ENCODE data around the gene TBC1D5.

The TBC1D5 gene

DNA sequence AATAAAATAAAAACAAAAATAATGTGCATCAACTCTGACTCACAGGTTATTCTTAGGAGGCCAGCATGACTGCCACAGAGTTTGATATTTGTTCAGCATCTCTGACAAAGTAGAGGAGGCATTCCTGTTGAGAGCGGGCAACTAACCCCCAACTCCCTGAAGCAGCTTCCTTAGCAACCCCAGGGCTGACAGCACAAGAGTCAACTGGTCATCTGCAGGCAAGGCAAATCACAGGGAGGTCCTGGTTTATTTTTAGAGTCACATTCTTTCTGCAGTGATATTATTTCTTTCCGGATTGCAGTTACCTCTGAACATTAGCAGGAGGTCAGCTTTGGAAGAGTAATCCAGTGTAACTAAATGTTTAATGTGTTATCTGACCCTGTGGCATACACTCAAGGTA lies 584.7 kb downstream of the TBC1D5 start:
- TF ChIP-seq, protein P1, sequence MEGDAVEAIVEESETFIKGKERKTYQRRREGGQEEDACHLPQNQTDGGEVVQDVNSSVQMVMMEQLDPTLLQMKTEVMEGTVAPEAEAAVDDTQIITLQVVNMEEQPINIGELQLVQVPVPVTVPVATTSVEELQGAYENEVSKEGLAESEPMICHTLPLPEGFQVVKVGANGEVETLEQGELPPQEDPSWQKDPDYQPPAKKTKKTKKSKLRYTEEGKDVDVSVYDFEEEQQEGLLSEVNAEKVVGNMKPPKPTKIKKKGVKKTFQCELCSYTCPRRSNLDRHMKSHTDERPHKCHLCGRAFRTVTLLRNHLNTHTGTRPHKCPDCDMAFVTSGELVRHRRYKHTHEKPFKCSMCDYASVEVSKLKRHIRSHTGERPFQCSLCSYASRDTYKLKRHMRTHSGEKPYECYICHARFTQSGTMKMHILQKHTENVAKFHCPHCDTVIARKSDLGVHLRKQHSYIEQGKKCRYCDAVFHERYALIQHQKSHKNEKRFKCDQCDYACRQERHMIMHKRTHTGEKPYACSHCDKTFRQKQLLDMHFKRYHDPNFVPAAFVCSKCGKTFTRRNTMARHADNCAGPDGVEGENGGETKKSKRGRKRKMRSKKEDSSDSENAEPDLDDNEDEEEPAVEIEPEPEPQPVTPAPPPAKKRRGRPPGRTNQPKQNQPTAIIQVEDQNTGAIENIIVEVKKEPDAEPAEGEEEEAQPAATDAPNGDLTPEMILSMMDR (conservative IDR thresholded peaks at IDR 0.05): no peak
- no peak for TF ChIP-seq ZFX (IDR thresholded peaks at IDR 0.05)
- no peak overlapping the region for H3K27ac ChIP-seq

DNA sequence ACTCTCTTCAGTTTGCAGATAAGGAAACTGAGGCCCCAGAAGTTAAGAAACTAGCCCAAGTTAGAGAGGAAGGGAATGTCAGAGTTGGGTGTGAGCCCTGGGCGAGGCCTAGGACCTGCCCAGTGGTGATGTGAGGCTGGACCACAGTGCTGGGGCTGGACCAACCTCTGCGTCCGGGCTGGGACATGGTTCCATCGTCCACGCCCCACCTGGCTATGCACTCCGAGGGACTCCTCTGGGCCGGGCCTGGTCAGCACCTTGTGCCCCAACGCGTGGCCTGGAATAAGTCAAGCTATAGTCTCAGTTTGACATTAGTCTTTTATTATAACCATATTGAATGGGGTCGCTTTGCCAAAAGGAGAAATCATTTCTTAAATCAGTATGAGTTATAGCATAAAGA lies 585.6 kb downstream of the TBC1D5 start:
- H3K27ac ChIP-seq: no peak overlapping the region
- TF ChIP-seq, protein P1 (conservative IDR thresholded peaks at IDR 0.05): no peak
- no peak for TF ChIP-seq ZFX (IDR thresholded peaks at IDR 0.05)

DNA sequence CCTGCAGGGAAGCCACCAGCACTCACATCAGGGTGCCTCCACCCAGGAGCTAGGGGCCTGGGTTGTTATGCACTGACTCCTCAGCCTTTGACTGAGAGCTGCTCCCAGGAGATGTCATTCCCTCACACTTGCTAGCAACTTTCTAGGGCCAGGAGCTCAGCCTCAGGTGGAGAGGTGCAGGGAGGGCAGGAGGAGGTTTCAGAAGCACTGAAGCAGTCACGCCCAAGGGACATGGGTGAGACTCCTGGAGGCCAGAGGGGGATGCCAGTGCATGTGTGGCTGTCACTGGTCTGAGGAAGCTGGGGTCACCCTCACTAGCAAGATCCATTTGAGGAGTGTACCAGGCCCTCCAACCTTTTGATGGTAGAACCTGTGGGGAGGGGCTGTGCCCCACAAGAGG lies 586.5 kb downstream of the TBC1D5 start:
- H3K27ac ChIP-seq: no peak overlapping the region
- TF ChIP-seq ZFX (IDR thresholded peaks at IDR 0.05): no peak
- TF ChIP-seq, protein P1 (conservative IDR thresholded peaks at IDR 0.05): no peak

DNA sequence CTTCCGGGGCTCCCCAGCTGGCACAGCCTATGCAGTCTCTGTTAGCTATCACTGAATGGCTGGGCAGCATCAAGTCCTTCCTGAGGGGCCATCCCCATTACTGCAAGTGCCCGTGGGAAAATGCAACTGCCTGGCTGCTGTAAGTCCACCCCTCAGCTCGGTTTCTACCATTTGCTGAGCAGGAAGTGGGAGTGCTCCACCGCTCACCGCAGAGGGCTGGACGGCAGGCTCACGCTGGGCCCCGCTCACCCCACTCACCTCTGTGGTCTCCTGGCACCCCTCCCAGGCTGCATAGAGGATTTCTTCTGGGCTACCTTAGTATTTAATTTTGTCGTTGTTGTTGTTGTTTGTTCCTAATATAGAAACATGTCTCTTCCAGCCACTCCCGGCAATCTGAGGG lies 587.5 kb downstream of the TBC1D5 start:
- TF ChIP-seq, protein P1 (conservative IDR thresholded peaks at IDR 0.05): no peak
- TF ChIP-seq ZFX (IDR thresholded peaks at IDR 0.05): no peak
- no peak overlapping the region for H3K27ac ChIP-seq

DNA sequence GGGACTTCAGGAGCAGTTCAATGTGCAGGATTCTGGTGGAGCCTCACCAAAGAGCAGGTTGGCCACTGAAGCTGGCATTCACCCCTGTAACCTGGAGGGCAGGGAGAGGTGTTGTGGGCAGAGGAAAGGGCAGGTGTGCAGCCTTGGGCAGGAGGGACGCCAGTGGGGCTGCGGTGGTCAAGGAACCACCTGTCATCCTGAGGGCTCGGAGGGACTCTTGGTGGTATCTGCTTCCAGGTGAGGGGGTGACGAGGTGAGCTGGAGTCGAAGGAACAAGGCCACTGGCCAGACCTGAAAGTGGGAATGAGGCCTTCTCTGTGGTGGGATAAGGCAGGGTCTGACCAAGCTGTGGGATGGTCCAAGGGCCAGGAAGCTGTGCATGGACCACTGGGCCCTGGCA lies 588.2 kb downstream of the TBC1D5 start:
- no peak overlapping the region for H3K27ac ChIP-seq
- no peak for TF ChIP-seq ZFX (IDR thresholded peaks at IDR 0.05)
- TF ChIP-seq, protein P1 (conservative IDR thresholded peaks at IDR 0.05): no peak

DNA sequence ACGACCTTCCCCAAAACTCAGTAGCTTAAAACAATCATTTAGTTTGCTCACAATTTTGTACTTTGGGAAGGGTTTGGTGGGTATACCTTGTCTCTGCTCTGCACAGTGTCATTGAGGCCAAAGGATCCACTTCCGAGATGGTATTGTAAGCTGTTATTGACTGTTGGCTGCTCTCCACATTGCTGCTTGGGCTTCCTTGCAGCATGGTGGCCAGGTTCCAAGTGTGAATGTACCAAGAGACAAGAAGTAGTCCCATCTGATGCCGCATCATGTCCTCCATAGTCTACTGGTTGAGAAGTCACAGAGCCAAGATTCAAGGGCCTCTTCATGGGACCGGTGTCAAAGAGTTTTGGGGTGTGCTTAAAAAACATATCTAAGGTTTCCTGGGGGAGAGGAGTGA lies 589.2 kb downstream of the TBC1D5 start:
- no peak overlapping the region for H3K27ac ChIP-seq
- TF ChIP-seq ZFX (IDR thresholded peaks at IDR 0.05): no peak
- TF ChIP-seq, protein P1 (conservative IDR thresholded peaks at IDR 0.05): no peak

DNA sequence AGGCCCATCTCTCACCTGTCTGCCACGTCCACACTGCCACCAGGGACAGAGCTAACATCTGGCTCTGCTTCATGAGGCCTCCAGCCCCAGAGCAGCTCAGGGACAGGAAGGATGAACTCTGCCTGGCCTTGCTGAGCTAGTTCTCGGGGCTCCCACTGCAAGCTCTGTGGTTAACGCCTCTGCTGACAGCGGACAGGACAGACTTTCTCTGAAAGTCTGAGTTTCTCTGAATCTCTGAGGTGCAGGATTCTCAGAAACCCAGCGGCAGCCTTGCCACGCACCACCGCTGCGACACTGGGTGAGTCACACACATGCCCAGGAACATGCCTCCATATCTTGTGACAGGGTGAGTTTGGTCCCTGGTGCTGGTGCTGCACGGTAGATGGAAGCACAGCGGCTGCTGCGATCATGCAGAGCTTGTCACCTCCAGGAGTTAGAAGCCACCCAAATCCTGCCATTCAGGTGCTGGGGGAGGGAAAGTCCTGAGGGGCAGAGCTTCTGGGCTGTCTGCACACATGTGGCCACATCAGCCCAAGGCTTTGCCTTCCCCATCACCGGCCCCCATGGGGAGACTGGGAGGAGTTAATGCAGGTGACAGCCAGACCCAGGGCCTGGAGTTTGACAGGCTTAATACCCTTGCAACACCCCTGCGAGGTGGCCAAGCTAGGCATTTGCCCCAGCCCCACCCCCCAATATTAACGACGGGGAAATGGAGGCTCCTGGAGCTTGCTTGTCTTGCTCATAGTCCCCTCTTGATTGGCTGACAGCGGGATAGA lies 590.6 kb downstream of the TBC1D5 start:
- no peak for TF ChIP-seq ZFX (IDR thresholded peaks at IDR 0.05)
- TF ChIP-seq, protein P1 (conservative IDR thresholded peaks at IDR 0.05): no peak
- H3K27ac ChIP-seq: no peak overlapping the region
